HCEC 1CT (cell line): ENCODE results near the gene GADL1.
A peak's percentile ranks its signal among the peaks of the same experiment; 100 is the strongest.

Experiments used
- DNase-seq: peaks from one replicate; pipeline ENCODE4 v3.0.0-alpha.2; 2017

The GADL1 gene, protein sequence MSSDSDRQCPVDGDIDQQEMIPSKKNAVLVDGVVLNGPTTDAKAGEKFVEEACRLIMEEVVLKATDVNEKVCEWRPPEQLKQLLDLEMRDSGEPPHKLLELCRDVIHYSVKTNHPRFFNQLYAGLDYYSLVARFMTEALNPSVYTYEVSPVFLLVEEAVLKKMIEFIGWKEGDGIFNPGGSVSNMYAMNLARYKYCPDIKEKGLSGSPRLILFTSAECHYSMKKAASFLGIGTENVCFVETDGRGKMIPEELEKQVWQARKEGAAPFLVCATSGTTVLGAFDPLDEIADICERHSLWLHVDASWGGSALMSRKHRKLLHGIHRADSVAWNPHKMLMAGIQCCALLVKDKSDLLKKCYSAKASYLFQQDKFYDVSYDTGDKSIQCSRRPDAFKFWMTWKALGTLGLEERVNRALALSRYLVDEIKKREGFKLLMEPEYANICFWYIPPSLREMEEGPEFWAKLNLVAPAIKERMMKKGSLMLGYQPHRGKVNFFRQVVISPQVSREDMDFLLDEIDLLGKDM

DNA sequence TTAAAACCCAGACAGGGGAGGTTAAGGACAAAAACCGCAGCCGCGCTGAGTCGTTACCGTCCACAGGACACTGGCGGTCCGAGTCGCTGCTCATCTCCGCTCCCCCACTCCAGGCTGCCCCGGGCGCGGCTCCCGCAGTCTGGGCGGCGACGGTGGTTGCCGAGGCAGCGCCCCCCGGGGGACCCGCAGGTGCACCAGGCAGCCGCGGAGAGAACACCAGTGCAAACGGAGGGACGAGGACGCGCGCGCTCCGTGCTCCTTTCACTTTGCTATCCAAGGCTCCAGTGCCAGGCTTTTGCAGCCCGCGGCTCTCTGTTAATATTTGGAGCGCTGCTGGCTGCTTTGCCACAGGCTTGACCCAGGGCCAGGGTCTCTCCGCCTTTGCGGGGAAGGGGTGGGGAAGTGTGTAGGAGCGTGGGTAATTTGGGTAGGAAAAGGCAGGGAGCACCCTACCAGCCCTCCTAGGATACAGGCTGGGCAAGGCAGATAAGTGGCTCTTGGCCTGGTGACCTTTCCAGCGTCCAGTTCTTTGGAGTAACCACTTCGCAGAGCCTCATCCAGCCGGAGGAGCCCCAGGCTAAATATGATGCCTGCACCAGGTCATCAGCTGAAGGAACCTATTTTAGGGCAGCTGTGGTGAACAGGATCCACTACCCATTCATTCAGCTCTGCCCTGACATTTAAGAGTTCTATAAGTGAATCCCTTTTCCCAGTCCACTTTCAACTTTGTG lies at the start of gene GADL1:
Gene GADL1, minus strand, starts transcription at position 141 of the 731 bp plus-strand sequence. Its CDS starts 47 bp downstream, at position 94.
- peak; percentile 14 for DNase-seq

DNA sequence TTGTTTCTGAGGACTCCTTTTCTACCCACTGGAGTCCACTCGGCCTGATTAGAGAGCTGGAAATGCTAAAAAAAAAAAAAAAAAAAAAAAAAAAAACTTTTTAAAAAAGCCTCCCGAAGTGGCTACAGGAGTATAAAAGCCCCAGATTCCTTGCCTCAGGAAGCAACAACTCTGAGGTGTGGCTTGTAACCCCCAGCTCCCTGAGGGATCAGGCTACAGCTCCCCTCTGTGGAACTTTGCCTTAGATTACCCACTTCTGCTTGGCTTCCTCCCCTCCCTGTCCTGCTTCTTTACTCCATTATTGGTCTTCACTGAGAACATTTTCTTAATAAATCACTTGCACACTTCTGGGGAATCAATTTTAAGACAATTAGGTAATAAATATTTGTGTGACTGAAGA lies 49.7 kb upstream of the GADL1 start:
- DNase-seq: no peak

DNA sequence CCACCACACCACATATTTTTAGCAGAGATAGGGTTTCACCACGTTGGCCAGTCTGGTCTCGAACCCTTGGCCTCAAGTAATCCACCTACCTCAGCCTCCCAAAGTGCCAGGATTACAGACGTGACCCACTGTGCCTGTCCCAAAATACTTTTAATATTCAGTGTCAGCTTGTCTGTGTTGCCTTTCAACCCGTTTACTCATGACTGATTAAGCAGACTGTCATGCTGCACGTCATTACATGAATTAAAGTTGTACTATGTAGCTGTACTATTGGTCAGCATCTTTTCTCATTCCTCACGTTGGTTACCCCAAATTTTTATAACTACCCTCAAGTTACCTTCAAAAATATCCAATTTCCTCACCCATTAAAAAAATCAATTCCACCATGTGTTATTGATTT lies 48.7 kb upstream of the GADL1 start:
- DNase-seq: peak; percentile 72

DNA sequence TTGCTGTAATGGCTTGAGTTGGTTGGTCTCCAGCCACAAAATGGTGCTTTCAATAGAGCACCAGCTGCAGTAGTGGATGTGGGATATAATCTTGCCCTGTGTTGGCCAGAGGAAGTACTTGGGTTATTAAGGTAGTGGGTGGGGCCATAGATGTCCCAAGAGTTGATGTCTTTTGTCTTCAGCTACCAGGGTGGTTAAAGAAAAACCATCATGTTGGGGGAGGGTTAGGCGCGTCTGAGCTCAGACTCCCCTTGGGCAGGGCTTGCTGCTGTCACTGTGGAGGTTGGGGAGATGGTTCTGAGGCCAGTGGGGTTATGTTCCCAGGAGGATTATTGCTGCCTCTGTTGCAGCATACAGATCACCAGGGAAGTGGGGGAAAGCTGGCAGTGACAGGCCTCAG lies 46.9 kb upstream of the GADL1 start:
- no peak for DNase-seq

DNA sequence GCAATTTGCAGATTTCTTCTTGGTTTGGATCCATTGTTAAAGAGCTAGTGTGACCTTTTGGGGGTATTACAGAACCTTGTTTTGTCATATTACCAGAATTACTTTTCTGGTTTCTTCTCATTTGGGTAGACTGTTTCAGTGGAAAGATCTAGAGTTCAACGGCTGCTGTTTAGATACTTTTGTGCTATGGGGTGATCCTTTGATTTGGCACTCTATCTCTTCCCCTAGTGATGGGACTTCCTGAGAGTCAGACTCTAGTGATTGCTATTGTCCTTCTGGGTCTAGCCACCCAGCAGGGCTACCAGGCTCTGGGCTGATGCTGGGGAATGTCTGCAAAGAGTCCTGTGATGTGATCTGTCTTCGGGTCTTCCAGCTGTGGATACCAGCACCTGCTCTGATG lies 46.3 kb upstream of the GADL1 start:
- DNase-seq: no peak

DNA sequence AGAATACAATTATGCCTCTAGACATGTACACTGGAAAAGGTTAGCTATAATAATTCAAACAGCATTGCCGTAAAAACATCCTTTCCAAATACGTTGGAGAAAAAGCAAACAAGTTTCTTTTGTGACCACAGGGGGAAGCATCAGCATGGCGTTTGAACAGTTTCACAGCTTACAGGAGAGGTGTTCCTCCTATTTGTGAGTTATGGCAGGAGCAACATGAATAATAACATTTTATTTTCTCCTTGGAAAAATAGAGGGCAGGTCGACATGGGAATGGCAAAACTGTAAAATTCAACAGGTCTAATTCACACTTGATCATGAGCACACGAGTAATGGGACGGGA lies 39.7 kb upstream of the GADL1 start:
- DNase-seq: peak; percentile 71

DNA sequence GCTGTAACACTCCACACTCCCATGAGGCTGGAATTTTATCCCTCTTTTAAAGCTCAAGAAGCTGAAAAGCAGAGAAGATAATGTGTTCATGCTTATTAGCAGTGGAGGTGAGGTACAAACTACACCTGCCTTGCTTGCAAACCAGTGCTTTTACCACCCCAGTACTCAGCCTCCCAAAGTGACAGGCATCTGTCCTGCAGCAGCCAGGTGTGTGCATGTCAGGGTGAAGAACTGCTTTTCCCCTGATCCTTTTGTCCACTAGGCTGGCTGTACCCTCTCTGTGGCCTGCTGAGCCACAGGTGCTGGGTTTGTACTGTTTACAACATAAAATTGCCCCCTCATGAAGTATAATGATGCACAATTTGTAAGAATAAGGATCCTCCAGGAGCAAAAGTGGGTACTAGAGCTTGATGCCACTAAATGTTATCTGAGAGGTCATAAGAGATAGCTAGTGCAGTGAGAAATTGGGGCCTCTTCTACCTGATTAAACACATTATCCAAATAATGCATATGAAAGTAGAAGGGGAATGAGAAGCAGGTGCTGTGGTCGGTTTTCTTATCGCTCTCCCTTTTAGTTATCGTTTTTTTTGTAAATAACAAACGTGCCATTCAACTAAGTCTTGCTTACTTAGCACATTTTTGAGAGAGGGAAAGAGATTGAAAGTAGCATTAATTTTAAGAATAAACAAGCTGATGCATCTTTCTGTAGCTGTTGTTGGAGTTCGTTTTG lies 39.2 kb upstream of the GADL1 start:
- DNase-seq: no peak

DNA sequence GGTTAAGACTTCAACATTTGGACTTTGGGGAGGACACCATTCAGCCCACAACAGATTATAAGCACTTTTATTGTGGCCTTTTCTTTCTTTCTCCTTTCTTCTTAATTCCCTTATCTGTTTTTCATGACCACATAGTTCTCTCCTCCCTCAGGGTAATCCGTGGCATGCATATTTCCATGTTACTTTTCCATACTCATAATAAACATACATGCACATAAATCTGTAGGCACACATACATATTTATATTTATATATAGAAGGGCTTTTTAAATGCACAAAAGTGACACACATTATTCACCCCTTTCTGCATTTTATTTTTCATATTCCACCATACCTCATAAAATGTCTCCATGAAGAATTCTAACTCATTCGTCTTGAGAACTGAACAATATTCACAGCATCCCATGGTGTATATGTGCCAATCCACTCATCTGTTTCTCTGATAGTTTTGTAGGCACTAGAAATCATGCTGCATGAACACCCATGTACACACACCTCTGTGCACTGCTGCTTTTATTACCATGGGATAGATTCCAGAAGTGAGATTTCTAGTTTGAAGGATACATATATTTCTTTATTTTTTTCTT lies 38.1 kb upstream of the GADL1 start:
- DNase-seq: no peak

DNA sequence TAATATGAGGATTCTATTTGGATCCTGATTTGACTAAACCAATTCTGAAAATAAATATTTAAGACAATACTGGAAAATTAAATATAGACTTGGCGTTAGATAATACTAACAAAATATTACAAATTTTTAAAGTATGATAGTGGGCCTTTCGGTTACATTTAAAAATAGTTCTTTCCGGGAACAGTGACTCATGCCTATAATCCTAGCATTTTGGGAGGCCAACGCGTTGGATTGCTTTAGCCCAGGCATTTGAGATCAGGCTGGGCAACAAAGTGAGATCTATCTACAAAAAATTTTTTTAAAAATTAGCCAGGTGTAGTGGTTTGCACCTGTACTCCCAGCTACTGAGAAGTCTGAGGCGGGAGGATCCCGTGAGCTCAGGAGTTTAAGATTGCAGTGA lies 30.3 kb upstream of the GADL1 start:
- peak; percentile 68 for DNase-seq

DNA sequence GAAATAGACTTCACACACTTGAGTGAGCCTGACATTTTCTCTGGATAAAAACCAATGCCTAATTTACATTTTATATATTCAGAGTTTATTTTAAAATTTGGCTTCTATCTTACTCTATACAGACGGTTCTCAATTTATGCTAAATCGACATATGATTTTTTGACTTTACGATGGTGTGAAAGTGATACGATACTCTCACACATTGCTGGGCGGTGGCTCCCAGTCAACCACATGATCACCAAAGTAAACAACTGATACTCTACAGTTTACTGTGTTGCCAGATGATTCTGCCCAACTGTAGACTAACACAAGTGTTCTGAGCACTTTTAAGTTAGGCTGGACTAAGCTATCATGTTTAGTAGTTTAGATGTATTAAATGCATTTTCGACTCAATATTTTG lies 25.1 kb upstream of the GADL1 start:
- DNase-seq: no peak

DNA sequence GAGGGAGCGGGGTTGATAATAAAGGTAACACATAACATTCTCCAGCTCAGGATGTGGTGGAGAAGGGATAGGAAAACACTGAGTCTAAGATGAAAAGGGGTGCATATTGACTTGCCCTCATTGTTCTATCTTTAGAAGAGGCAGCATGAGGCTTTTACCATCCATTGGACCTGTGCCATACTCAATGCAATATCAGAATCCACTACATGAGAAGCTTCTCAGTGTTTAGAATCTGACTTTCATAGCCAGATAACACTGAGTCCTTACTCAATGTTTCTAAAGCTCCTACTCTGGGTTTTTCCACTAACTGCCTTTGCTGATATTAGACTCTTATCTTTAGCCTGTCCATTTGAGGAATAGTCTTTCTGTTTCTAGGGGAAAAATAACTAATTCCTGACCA lies 24.3 kb upstream of the GADL1 start:
- DNase-seq: no peak

DNA sequence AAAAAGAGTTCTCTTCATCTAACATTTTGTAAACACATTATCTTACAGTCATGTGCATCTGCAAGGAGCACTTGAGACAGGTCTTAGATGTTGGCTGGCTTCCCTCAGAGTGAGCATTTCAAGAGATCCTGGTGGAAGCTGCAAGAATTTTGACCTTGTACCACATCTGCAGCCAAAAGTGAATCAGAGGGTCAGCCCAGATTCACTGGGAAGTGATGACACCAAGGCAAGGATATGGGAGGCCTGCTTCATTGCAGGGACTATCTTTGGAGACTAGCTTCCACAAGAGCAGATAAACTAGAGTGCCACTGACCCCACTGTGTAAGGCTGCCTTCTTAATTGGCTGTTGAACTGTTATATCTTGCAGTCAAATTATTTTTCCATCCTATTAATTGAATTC lies 21.3 kb upstream of the GADL1 start:
- DNase-seq: no peak

DNA sequence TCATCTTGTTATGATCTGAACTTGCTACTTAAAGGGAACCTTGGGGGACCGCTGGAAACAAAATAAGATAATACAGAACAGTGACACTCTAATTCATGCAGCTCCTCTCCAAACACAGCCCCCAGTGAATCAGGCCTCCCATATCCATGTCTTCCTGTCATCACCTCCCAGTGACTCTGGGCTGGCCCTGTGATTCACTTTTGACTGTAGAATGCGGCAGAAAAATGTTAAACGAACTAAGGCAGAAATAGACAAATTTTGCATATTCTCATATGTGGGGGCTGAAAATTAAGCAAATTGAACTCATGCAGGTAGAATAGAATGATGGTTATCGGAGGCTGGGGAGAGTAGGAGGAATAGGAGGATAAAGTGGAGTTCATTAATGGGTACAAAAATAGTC lies 20.2 kb upstream of the GADL1 start:
- DNase-seq: no peak

DNA sequence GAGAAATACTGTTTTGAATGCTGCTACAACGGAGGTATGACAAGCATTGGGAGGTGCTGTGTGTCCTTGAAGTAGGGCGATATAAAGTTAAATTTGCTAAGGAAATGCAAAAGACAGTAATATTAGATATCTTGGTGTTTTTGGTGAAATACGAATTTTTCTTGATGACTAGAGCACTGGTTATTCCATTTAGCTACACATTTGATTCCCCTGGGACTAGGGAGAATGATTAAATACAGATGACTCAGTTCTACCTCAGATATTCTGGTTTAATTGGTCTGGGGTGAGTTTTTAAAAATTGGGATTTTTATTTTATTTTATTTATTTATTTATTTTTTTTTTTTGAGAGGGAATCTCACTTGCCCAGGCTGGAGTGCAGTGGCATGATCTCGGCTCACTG lies 18.7 kb upstream of the GADL1 start:
- no peak for DNase-seq

DNA sequence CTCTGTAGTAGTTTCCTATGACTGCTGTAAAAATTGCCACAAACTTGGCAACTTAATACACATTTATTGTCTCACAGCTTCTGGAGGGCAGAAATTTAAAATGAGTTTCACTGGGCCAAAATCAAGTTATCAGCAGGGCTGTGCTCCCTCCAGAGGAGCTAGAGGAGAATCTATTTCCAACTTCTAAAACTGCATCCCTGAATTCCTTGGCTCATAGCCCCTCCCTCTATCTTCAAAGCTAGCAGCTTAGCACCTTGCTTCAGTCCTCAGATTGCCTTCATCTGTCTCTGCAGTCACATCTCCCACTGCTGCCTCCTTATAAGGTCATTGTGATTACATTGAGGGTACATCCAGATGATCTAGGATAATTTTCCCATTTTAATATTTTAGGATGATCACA lies 17.8 kb upstream of the GADL1 start:
- no peak for DNase-seq

DNA sequence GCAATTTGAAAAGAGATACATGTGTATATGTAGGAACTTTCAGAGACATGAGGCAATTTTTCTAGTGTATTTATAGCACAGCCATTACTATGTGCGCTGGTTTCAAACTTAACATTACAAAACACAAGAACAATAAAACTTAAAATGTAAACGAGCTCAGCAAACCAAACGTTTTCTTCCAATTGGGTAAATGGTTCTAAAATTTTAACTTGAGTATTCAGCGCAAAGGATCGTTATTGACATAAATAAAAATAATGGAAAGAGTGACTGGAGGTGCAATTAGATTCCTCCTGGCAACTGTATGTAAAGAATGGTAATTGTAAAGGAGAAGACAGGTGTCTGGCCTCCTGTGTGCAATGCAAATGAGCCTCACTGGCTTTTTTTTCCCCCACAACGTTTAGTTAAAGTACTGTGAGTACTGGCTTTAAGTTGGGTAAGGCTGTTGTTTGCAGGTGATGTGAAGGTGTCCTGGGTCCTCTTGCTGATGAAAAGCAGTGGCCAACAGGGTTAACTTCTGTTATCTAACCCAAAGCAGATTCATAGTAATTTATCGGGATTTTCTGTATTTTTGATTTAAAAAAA lies 14.1 kb upstream of the GADL1 start:
- DNase-seq: no peak

DNA sequence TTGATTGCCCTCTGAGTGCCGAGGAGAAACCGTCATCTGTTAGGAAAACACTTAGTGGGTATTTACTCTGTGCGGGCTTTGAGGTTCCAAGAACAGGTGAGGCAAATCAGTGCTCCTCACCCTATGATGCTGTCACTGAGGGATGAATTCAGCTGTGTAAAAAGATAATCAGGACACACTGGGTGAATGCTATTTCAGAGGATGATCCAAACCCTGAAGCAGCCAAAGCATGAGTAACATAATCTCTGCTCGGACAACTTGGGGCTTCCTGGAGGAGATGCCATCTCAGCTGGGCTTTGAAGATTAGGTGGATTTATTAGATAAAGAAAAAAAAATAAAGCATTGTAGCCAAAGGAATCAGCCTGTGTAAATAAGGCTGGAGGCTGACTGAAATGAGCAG lies 10.5 kb upstream of the GADL1 start:
- no peak for DNase-seq

DNA sequence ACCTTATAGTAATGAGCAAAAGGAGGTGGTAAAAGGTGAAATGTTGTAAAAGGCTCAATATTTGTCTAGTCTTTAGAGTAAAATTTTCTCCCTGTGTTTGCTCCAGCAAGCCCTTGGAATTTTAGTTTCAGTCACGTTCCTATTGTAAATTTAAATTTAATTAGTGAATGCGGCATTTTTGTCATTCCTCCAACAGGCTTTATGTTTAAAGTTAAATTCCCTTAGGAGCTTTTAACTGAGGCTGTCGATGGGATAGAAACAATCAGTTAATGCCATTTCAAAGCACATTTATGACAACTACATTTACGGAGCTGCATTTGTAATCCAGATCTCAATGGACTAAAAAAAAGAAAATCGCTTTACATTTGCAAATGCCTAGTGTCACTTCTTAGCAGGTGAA lies 868 bp upstream of the GADL1 start:
- no peak for DNase-seq

DNA sequence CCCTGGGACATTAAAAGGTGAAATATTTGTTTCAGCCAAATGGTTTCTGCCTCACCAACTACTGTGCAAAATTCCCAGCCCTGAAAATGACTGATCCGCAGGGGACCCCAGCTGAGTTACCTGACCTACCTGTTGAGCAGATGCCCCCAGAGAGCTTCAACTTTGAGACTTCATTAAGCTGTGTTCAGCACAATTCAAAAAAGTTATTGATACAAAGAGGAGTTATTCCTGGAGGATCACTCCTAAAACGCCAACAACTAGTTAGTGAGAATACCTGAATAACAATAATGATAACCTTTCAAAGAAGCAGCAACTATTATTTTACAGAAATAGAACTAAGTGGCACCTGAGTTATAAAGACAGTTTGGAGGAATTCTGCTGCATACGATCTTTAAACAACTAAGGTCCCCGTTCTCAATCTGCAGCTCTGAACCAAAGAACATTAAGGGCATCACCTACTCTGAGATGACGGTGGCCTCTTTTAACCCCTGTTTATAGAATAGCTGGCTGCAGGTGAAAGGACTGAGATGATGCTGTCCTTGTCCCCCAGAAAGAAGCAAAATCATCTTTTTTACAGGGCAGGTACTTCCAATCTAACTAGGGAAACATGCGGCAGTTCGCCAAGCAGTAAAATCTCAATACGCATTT lies 659 bp downstream of the GADL1 start:
- DNase-seq: no peak

DNA sequence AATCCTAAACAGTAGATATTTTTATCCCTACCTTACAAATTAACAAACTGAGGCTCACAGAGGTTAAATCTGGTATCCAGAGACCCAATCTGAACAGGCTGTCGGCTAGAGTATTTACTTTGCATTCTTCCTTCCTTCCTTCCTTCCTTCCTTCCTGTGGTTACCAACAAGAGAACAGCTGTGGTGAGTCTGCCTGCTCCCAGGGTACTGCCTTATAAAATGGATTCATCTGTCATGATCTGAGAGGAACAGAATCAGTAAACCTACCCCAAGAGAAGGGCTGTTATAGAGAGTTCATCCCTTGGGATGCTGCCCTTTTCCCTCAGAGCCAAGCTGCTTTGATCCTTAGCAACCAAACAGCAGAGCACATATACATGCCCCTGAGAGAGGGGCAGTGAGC lies 3.6 kb downstream of the GADL1 start:
- DNase-seq: no peak

DNA sequence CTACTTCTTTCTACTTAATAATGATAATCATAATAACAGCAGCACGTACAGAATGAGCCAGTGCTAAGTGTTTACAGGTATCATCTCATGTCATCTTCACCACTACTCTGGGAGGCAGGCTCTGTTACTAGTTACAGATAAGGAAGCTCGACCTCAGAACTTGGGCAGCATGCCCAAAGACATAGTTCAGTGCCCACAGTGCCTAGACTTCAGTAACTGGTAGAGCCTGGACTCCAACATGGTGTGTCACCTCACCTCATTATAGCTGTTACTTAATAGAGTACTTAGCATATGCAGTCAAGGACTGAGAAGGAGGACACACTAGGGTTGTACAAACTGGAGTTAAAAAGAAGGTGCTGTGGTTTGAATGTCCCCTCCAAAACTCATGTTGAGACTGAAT lies 7.6 kb downstream of the GADL1 start:
- DNase-seq: no peak

DNA sequence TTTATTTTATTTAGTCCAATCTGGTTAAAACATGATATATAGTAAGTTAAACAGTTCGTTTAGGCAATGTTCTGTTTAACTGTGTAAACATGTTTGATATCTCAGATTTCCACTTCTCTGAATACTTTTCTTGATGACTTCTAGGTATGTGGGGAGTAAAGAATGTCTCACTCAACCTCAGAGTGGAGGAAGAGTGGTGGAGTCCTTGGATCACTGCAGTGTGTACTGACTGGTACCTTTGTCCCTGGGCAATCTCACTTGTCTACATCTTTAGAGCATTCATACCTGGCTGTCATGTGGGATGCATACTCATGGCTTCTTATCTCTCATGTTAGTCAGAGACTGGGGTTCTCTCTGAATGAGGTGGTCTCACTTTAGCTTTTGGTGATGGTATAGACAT lies 15.6 kb downstream of the GADL1 start:
- no peak for DNase-seq
